ENCODE data around the gene CR1. TPM values are rescaled to one million over a fixed set of nuclear protein-coding genes. Genes with fewer than 3 reads are reported as not detected.

Gene CR1
- total RNA-seq, 4 donors from 2014 or later, result 6.8 to 28.4 (median 18.2) TPM

GRCh38 chr1:207502726-207503125, 6.8 kb downstream of the CR1 start:
- TF ChIP-seq CTCF (IDR thresholded peaks at IDR 0.05; ENCODE audit: low read depth), result no peak

GRCh38 chr1:207503950-207504349, 8.0 kb downstream of the CR1 start:
- no peak for TF ChIP-seq CTCF (IDR thresholded peaks at IDR 0.05; ENCODE audit: low read depth)

GRCh38 chr1:207504438-207504837, 8.5 kb downstream of the CR1 start:
- TF ChIP-seq CTCF (IDR thresholded peaks at IDR 0.05; ENCODE audit: low read depth), result no peak

GRCh38 chr1:207510444-207510843, 14.5 kb downstream of the CR1 start:
- no peak for TF ChIP-seq CTCF (IDR thresholded peaks at IDR 0.05; ENCODE audit: low read depth)

GRCh38 chr1:207514890-207515289, 18.9 kb downstream of the CR1 start:
- TF ChIP-seq CTCF (IDR thresholded peaks at IDR 0.05; ENCODE audit: low read depth), result no peak

- no peak for TF ChIP-seq CTCF (IDR thresholded peaks at IDR 0.05; ENCODE audit: low read depth)
Measured at GRCh38 chr1:207516729-207517128, 20.8 kb downstream of the CR1 start.

- TF ChIP-seq CTCF (IDR thresholded peaks at IDR 0.05; ENCODE audit: low read depth), result no peak
Measured at GRCh38 chr1:207518608-207519236, 22.8 kb downstream of the CR1 start.
